OCI-LY1 (cell line): ENCODE results near the gene IGFN1.

Experiments used
- H2AFZ ChIP-seq: fragments of 200-600 bp; sonication (generic), shearing (Covaris generic); 2 replicates; pipeline ENCODE4 v1.6.0; 2014; ENCODE audit warnings: antibody characterized with exemption, mild to moderate bottlenecking, low read length
- H3F3A ChIP-seq: fragments of 200-600 bp; sonication (generic), shearing (Covaris generic); 2 replicates; pipeline ENCODE4 v1.6.0; 2014; ENCODE audit warnings: mild to moderate bottlenecking, antibody characterized with exemption, low read length, moderate library complexity; ENCODE audit not compliant: insufficient read depth
- H3K27ac ChIP-seq: fragments of 200-600 bp; sonication (generic); 2 replicates; pipeline ENCODE4 v1.5.1; 2014; ENCODE audit warnings: low read length, mixed run types, mild to moderate bottlenecking, low read depth; ENCODE audit not compliant: poor library complexity, severe bottlenecking
- H3K27me3 ChIP-seq: fragments of 200-600 bp; sonication (generic); 2 replicates; pipeline ENCODE4 v1.6.0; 2014; ENCODE audit warnings: antibody characterized with exemption, mild to moderate bottlenecking, low read length, moderate library complexity; ENCODE audit not compliant: insufficient read depth
- H3K36me3 ChIP-seq: fragments of 200-600 bp; sonication (generic); 2 replicates; pipeline ENCODE4 v1.6.1; 2014; ENCODE audit warnings: mild to moderate bottlenecking, antibody characterized with exemption, low read length, moderate library complexity, mixed read lengths; ENCODE audit not compliant: insufficient read depth
- H3K4me1 ChIP-seq: fragments of 200-600 bp; sonication (generic); 2 replicates; pipeline ENCODE4 v1.5.1; 2014; ENCODE audit warnings: mild to moderate bottlenecking, low read length, moderate library complexity; ENCODE audit not compliant: insufficient read depth, severe bottlenecking
- H3K4me2 ChIP-seq: fragments of 200-600 bp; sonication (generic), shearing (Covaris generic); 2 replicates; pipeline ENCODE4 v1.6.1; 2014; ENCODE audit warnings: low read length
- H3K4me3 ChIP-seq: fragments of 200-600 bp; sonication (generic); 2 replicates; pipeline ENCODE4 v1.5.1; 2014; ENCODE audit warnings: low read length, low read depth, mild to moderate bottlenecking, mixed read lengths; ENCODE audit not compliant: poor library complexity, severe bottlenecking
- H3K79me2 ChIP-seq: fragments of 200-600 bp; shearing (Covaris generic); 2 replicates; pipeline ENCODE4 v1.6.1; 2016; ENCODE audit warnings: mixed run types, low read length, mixed read lengths; ENCODE audit not compliant: insufficient read depth
- H3K9ac ChIP-seq: fragments of 200-600 bp; sonication (generic), shearing (Covaris generic); 2 replicates; pipeline ENCODE4 v1.6.1; 2014; ENCODE audit warnings: mild to moderate bottlenecking, low read length, mixed read lengths
- H3K9me2 ChIP-seq: fragments of 200-600 bp; sonication (generic), shearing (Covaris generic); 2 replicates; pipeline ENCODE4 v1.6.1; 2014; ENCODE audit warnings: low read depth, mild to moderate bottlenecking, low read length, mixed read lengths
- H3K9me3 ChIP-seq: fragments of 200-600 bp; shearing (Covaris generic); 2 replicates; pipeline ENCODE4 v1.6.1; 2014; ENCODE audit warnings: low read length, mixed read lengths
- H4K20me1 ChIP-seq: fragments of 200-600 bp; sonication (generic), shearing (Covaris generic); 2 replicates; pipeline ENCODE4 v1.6.0; 2016; ENCODE audit warnings: mild to moderate bottlenecking, low read length; ENCODE audit not compliant: insufficient read depth
- CTCF ChIP-seq: fragments of 200-600 bp; sonication (generic), shearing (Covaris generic); IDR thresholded peaks from 2 replicates; pipeline ENCODE4 v1.5.1; 2017; ENCODE audit warnings: mild to moderate bottlenecking, antibody characterized with exemption, low read length, moderate library complexity, mixed read lengths
- EZH2 ChIP-seq: fragments of 200-600 bp; sonication (generic), shearing (Covaris generic); IDR thresholded peaks from 2 replicates; pipeline ENCODE4 v1.8.0; 2017; ENCODE audit warnings: borderline replicate concordance, mixed run types, mild to moderate bottlenecking, antibody characterized with exemption, low read length, moderate library complexity, mixed read lengths

The IGFN1 gene

GRCh38 chr1:201266276-201266675, 75.7 kb downstream of the IGFN1 start:
- Histone ChIP-seq H3K9me2 (no peaks in the 10 kb centered on the region), H3K9ac (no peak overlapping the region), H3K36me3 (no peaks in the 10 kb centered on the region), H3F3A (no peaks in the 10 kb centered on the region), H3K4me2 (no peak overlapping the region), H3K79me2 (no peaks in the 10 kb centered on the region), H2AFZ (no peak overlapping the region), H3K27ac (no peak overlapping the region), H3K9me3 (no peaks in the 10 kb centered on the region), H4K20me1 (no peaks in the 10 kb centered on the region), H3K4me3 (no peak overlapping the region), H3K4me1 (no peaks in the 10 kb centered on the region), H3K27me3 (no peaks in the 10 kb centered on the region)
- TF ChIP-seq EZH2, result no peak
- TF ChIP-seq CTCF, result no peak

- Histone ChIP-seq H3F3A (no peaks in the 10 kb centered on the region), H3K9ac (no peak overlapping the region), H3K79me2 (no peaks in the 10 kb centered on the region), H4K20me1 (no peaks in the 10 kb centered on the region), H3K9me2 (no peaks in the 10 kb centered on the region), H3K9me3 (no peaks in the 10 kb centered on the region), H3K36me3 (no peaks in the 10 kb centered on the region), H3K4me1 (no peaks in the 10 kb centered on the region), H3K4me3 (no peak overlapping the region), H2AFZ (no peak overlapping the region), H3K27me3 (no peaks in the 10 kb centered on the region), H3K4me2 (no peak overlapping the region), H3K27ac (no peak overlapping the region)
- TF ChIP-seq CTCF (no peak), EZH2 (no peak)
These were observed 76.2 kb downstream of the IGFN1 start for GRCh38 chr1:201266774-201267173.

GRCh38 chr1:201267481-201268229, 77.0 kb downstream of the IGFN1 start:
- no peaks in the 10 kb centered on the region for H3K79me2 ChIP-seq
- H3K9me2 ChIP-seq, result no peaks in the 10 kb centered on the region
- no peak for TF ChIP-seq CTCF
- TF ChIP-seq EZH2, result no peak
- H3K4me2 ChIP-seq, result no peak overlapping the region
- no peaks in the 10 kb centered on the region for H3F3A ChIP-seq
- no peaks in the 10 kb centered on the region for H3K4me1 ChIP-seq
- no peak overlapping the region for H2AFZ ChIP-seq
- H3K36me3 ChIP-seq, result no peaks in the 10 kb centered on the region
- no peak overlapping the region for H3K9ac ChIP-seq
- H4K20me1 ChIP-seq, result no peaks in the 10 kb centered on the region
- no peak overlapping the region for H3K27ac ChIP-seq
- H3K4me3 ChIP-seq, result no peak overlapping the region
- H3K9me3 ChIP-seq, result no peaks in the 10 kb centered on the region
- no peaks in the 10 kb centered on the region for H3K27me3 ChIP-seq
